MM.1S (cell line): ENCODE data around the gene POLR1A.

ENCODE experiments used
- DNase-seq: peaks from one replicate; pipeline ENCODE4 v3.0.0-alpha.2; 2015
- H2AFZ ChIP-seq: fragments of 300-600 bp; sonication (generic); 2 replicates; pipeline ENCODE4 v1.6.0; 2016; ENCODE audit warnings: antibody characterized with exemption, low read length
- H3F3A ChIP-seq: fragments of 300-600 bp; sonication (generic); 2 replicates; pipeline ENCODE4 v1.6.1; 2016; ENCODE audit warnings: mild to moderate bottlenecking, antibody characterized with exemption, low read length, moderate library complexity, mixed read lengths; ENCODE audit not compliant: insufficient read depth
- H3K27ac ChIP-seq: fragments of 300-600 bp; sonication (generic); 2 replicates; pipeline ENCODE4 v1.5.1; 2016; ENCODE audit warnings: mild to moderate bottlenecking, low read length
- H3K27me3 ChIP-seq: fragments of 300-600 bp; sonication (generic); replicated peaks from 2 replicates; pipeline ENCODE4 v1.6.0; 2016; ENCODE audit warnings: low read length; ENCODE audit not compliant: insufficient read depth
- H3K36me3 ChIP-seq: fragments of 300-600 bp; sonication (generic); replicated peaks from 2 replicates; pipeline ENCODE4 v1.6.1; 2016; ENCODE audit warnings: mild to moderate bottlenecking, low read length, mixed read lengths; ENCODE audit not compliant: insufficient read depth
- H3K4me1 ChIP-seq: fragments of 300-600 bp; sonication (generic); 2 replicates; pipeline ENCODE4 v1.6.1; 2016; ENCODE audit warnings: low read length, mixed read lengths
- H3K4me2 ChIP-seq: fragments of 300-600 bp; sonication (generic); 2 replicates; pipeline ENCODE4 v1.6.0; 2016; ENCODE audit warnings: low read depth, low read length
- H3K4me3 ChIP-seq: fragments of 300-600 bp; sonication (generic); 2 replicates; pipeline ENCODE4 v1.5.1; 2016; ENCODE audit warnings: low read length, mixed read lengths
- H3K79me2 ChIP-seq: fragments of 300-600 bp; sonication (generic); 2 replicates; pipeline ENCODE4 v1.6.1; 2016; ENCODE audit warnings: mixed run types, low read length, mixed read lengths
- H3K9ac ChIP-seq: fragments of 300-600 bp; sonication (generic); 2 replicates; pipeline ENCODE4 v1.6.1; 2016; ENCODE audit warnings: low read length, mixed read lengths
- H3K9me2 ChIP-seq: fragments of 300-600 bp; sonication (generic); replicated peaks from 2 replicates; pipeline ENCODE4 v1.6.1; 2016; ENCODE audit warnings: mild to moderate bottlenecking, low read length, mixed read lengths; ENCODE audit not compliant: insufficient read depth
- H3K9me3 ChIP-seq: fragments of 300-600 bp; sonication (generic); replicated peaks from 2 replicates; pipeline ENCODE4 v1.6.1; 2016; ENCODE audit warnings: mild to moderate bottlenecking, low read length, mixed read lengths; ENCODE audit not compliant: insufficient read depth
- H4K20me1 ChIP-seq: fragments of 300-600 bp; sonication (generic); 2 replicates; pipeline ENCODE4 v1.6.1; 2016; ENCODE audit warnings: mild to moderate bottlenecking, low read length, moderate library complexity, mixed read lengths; ENCODE audit not compliant: insufficient read depth
- CTCF ChIP-seq: fragments of 300-600 bp; sonication (generic); IDR thresholded peaks from 2 replicates; pipeline ENCODE4 v1.5.1; 2016; ENCODE audit warnings: antibody characterized with exemption, low read length, mixed read lengths
- EZH2 ChIP-seq: fragments of 300-600 bp; sonication (generic); optimal IDR thresholded peaks from 2 replicates; pipeline ENCODE3; 2017; ENCODE audit warnings: low read depth, mild to moderate bottlenecking, antibody characterized with exemption, low read length, mixed read lengths
- EZH2phosphoT487 ChIP-seq: fragments of 300-600 bp; sonication (generic); IDR thresholded peaks from 2 replicates; pipeline ENCODE4 v1.6.1; 2018; ENCODE audit warnings: antibody characterized with exemption, low read length

POLR1A gene

GRCh38 chr2:86105252-86105968 lies at the start of gene POLR1A:
TSS of gene POLR1A (minus strand) at chr2:86105886. CDS start at chr2:86105776, 110 bp downstream.
- DNase-seq: peak; percentile 93
- TF ChIP-seq EZH2phosphoT487 (no peak), CTCF (no peak), EZH2 (no peak)
- Histone ChIP-seq H3K36me3 (peaks cover 14% of the 10 kb centered on the region; the same call in 1 of the 2 replicates), H4K20me1 (peaks cover 11% of the 10 kb centered on the region), H3K9ac (peak within 1 kb of the TSS; percentile 89), H3K9me2 (no peaks in the 10 kb centered on the region), H3K4me3 (peak within 1 kb of the TSS; percentile 97), H3K79me2 (peaks cover 98% of the 10 kb centered on the region), H3F3A (peaks cover 10% of the 10 kb centered on the region), H2AFZ (peak within 1 kb of the TSS; percentile 75), H3K27me3 (no peaks in the 10 kb centered on the region), H3K27ac (peak within 1 kb of the TSS; percentile 76), H3K4me1 (peaks cover 31% of the 10 kb centered on the region), H3K9me3 (no peaks in the 10 kb centered on the region), H3K4me2 (peak within 1 kb of the TSS; percentile 80)

GRCh38 chr2:86150502-86150901 lies 44.8 kb upstream of the POLR1A start:
- H3K27ac ChIP-seq: no peak overlapping the region
- H3K36me3 ChIP-seq: peaks cover 21% of the 10 kb centered on the region
- H3K9me2 ChIP-seq: no peaks in the 10 kb centered on the region
- H4K20me1 ChIP-seq: no peaks in the 10 kb centered on the region
- H3K27me3 ChIP-seq: no peaks in the 10 kb centered on the region
- H3K4me3 ChIP-seq: no peak overlapping the region
- no peak overlapping the region for H3K4me2 ChIP-seq
- no peak for DNase-seq
- no peaks in the 10 kb centered on the region for H3K4me1 ChIP-seq
- TF ChIP-seq EZH2 (no peak), EZH2phosphoT487 (no peak), CTCF (no peak)
- H3K79me2 ChIP-seq: 0 out of 2 replicates have a peak, but pooled peaks cover 18% of the 10 kb centered on the region
- H2AFZ ChIP-seq: no peak overlapping the region
- H3K9me3 ChIP-seq: no peaks in the 10 kb centered on the region
- no peak overlapping the region for H3K9ac ChIP-seq
- peaks cover 29% of the 10 kb centered on the region for H3F3A ChIP-seq

GRCh38 chr2:86147793-86148192 lies 42.1 kb upstream of the POLR1A start:
- no peak for DNase-seq
- Histone ChIP-seq H3K27ac (no peak overlapping the region), H3K36me3 (peaks cover 30% of the 10 kb centered on the region), H4K20me1 (no peaks in the 10 kb centered on the region), H3K4me2 (no peak overlapping the region), H3K9me3 (no peaks in the 10 kb centered on the region), H3K9me2 (no peaks in the 10 kb centered on the region), H3K4me1 (no peaks in the 10 kb centered on the region), H3K79me2 (0 out of 2 replicates have a peak, but pooled peaks cover 14% of the 10 kb centered on the region), H3F3A (peaks cover 41% of the 10 kb centered on the region), H3K27me3 (no peaks in the 10 kb centered on the region), H2AFZ (no peak overlapping the region), H3K4me3 (no peak overlapping the region), H3K9ac (no peak overlapping the region)
- TF ChIP-seq EZH2phosphoT487 (no peak), EZH2 (no peak), CTCF (no peak)
